HepG2 (cell line): ENCODE results near the gene RHOBTB3.

Experiments used
- CEBPB ChIP-seq: IDR thresholded peaks from 2 replicates; pipeline ENCODE4 v1.6.1; 2011; ENCODE audit warnings: low read depth, low read length, improper control_type of control experiment, borderline replicate concordance
- EEA1 ChIP-seq: sonication (generic); formaldehyde crosslinking; IDR thresholded peaks from 2 replicates; pipeline ENCODE4 v1.5.1; 2020; ENCODE audit warnings: mild to moderate bottlenecking, missing genetic modification reagents, borderline replicate concordance
- FOSL2 ChIP-seq: sonication (generic); formaldehyde crosslinking; IDR thresholded peaks from 2 replicates; pipeline ENCODE4 v1.4.0; 2020; ENCODE audit warnings: missing genetic modification reagents
- KDM1A ChIP-seq: IDR thresholded peaks from 2 replicates; pipeline ENCODE4 v1.6.1; 2016; ENCODE audit warnings: missing compliant biosample characterization
- POLR2A ChIP-seq, 2 experiments: IDR thresholded peaks; 2 replicates each; pipeline ENCODE4 v1.6.1; 2011; ENCODE audit warnings: low read depth in 2 of 2, low read length in 2 of 2, mild to moderate bottlenecking in 1 of 2, moderate library complexity in 1 of 2; ENCODE audit not compliant: insufficient read depth in 1 of 2
- ZNF263 ChIP-seq: sonication (generic); formaldehyde crosslinking; IDR thresholded peaks from 2 replicates; pipeline ENCODE4 v1.4.0; 2020; ENCODE audit warnings: missing genetic modification reagents
- ZNF549 ChIP-seq: sonication (generic); formaldehyde crosslinking; IDR thresholded peaks from 2 replicates; pipeline ENCODE4 v1.5.0; 2020; ENCODE audit warnings: missing genetic modification reagents
- ZSCAN12 ChIP-seq: sonication (generic); formaldehyde crosslinking; IDR thresholded peaks from 2 replicates; pipeline ENCODE4 v1.9.0; 2021; ENCODE audit warnings: mild to moderate bottlenecking, missing genetic modification reagents
- TF ChIP-seq, protein P1 (sequence below), 2 experiments: fragments of 450-650 bp in 1 of 2; sonication (generic) in 1 of 2; formaldehyde crosslinking in 1 of 2; IDR thresholded peaks; 2 replicates each; pipeline versions ENCODE4 v1.6.1 to v1.8.0; 2016 to 2022; ENCODE audit warnings: antibody characterized with exemption in 1 of 2, mild to moderate bottlenecking in 1 of 2, missing genetic modification reagents in 1 of 2
- TF ChIP-seq, protein P2 (sequence below): sonication (generic); formaldehyde crosslinking; IDR thresholded peaks from 2 replicates; pipeline ENCODE4 v1.8.0; 2022; ENCODE audit warnings: missing genetic modification reagents, mild to moderate bottlenecking, moderate library complexity, borderline replicate concordance
- TF ChIP-seq, protein P3 (sequence below): sonication (generic); formaldehyde crosslinking; IDR thresholded peaks from 2 replicates; pipeline ENCODE4 v1.4.0; 2020; ENCODE audit warnings: mild to moderate bottlenecking, missing genetic modification reagents, borderline replicate concordance
- TF ChIP-seq, protein P4 (sequence below): sonication (generic); formaldehyde crosslinking; IDR thresholded peaks from 2 replicates; pipeline ENCODE4 v1.5.0; 2020; ENCODE audit warnings: mild to moderate bottlenecking, missing genetic modification reagents, moderate library complexity
- TF ChIP-seq, protein P5 (sequence below): sonication (generic); formaldehyde crosslinking; IDR thresholded peaks from 2 replicates; pipeline ENCODE4 v1.4.0; 2020; ENCODE audit warnings: missing genetic modification reagents, mild to moderate bottlenecking, borderline replicate concordance

DNA sequence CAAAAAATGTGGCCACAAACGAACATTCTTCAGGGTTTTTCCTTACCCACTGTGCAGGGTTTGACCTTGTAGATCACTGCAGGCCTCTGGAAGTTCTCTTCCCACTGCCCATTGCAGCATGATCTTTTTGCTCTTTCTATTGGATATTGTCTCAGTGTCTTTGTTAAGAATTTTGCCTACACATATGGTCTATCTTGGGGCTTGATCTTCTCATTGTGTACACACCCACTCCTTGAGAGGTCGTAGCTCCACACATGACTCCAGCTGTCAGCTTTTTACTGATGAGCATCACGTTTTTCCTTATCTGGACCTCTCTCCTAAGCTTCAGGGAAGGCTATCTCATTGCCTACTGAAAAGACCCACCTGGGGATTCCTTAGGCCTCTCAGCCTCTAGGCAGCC, 94.4 kb downstream of the RHOBTB3 start:
- TF ChIP-seq, protein P1, sequence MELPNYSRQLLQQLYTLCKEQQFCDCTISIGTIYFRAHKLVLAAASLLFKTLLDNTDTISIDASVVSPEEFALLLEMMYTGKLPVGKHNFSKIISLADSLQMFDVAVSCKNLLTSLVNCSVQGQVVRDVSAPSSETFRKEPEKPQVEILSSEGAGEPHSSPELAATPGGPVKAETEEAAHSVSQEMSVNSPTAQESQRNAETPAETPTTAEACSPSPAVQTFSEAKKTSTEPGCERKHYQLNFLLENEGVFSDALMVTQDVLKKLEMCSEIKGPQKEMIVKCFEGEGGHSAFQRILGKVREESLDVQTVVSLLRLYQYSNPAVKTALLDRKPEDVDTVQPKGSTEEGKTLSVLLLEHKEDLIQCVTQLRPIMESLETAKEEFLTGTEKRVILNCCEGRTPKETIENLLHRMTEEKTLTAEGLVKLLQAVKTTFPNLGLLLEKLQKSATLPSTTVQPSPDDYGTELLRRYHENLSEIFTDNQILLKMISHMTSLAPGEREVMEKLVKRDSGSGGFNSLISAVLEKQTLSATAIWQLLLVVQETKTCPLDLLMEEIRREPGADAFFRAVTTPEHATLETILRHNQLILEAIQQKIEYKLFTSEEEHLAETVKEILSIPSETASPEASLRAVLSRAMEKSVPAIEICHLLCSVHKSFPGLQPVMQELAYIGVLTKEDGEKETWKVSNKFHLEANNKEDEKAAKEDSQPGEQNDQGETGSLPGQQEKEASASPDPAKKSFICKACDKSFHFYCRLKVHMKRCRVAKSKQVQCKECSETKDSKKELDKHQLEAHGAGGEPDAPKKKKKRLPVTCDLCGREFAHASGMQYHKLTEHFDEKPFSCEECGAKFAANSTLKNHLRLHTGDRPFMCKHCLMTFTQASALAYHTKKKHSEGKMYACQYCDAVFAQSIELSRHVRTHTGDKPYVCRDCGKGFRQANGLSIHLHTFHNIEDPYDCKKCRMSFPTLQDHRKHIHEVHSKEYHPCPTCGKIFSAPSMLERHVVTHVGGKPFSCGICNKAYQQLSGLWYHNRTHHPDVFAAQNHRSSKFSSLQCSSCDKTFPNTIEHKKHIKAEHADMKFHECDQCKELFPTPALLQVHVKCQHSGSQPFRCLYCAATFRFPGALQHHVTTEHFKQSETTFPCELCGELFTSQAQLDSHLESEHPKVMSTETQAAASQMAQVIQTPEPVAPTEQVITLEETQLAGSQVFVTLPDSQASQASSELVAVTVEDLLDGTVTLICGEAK (IDR thresholded peaks at IDR 0.05), result no peak
- TF ChIP-seq, protein P1 (CRISPR knock-in tag; IDR thresholded peaks at IDR 0.05), result no peak
- no peak for TF ChIP-seq EEA1 (CRISPR knock-in tag)
- TF ChIP-seq, protein P2, sequence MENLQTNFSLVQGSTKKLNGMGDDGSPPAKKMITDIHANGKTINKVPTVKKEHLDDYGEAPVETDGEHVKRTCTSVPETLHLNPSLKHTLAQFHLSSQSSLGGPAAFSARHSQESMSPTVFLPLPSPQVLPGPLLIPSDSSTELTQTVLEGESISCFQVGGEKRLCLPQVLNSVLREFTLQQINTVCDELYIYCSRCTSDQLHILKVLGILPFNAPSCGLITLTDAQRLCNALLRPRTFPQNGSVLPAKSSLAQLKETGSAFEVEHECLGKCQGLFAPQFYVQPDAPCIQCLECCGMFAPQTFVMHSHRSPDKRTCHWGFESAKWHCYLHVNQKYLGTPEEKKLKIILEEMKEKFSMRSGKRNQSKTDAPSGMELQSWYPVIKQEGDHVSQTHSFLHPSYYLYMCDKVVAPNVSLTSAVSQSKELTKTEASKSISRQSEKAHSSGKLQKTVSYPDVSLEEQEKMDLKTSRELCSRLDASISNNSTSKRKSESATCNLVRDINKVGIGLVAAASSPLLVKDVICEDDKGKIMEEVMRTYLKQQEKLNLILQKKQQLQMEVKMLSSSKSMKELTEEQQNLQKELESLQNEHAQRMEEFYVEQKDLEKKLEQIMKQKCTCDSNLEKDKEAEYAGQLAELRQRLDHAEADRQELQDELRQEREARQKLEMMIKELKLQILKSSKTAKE, result no peak
- TF ChIP-seq ZNF549 (CRISPR knock-in tag), result no peak
- TF ChIP-seq, protein P3, sequence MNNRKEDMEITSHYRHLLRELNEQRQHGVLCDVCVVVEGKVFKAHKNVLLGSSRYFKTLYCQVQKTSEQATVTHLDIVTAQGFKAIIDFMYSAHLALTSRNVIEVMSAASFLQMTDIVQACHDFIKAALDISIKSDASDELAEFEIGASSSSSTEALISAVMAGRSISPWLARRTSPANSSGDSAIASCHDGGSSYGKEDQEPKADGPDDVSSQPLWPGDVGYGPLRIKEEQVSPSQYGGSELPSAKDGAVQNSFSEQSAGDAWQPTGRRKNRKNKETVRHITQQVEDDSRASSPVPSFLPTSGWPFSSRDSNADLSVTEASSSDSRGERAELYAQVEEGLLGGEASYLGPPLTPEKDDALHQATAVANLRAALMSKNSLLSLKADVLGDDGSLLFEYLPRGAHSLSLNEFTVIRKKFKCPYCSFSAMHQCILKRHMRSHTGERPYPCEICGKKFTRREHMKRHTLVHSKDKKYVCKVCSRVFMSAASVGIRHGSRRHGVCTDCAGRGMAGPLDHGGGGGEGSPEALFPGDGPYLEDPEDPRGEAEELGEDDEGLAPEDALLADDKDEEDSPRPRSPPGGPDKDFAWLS (CRISPR knock-in tag), result no peak
- TF ChIP-seq, protein P4, sequence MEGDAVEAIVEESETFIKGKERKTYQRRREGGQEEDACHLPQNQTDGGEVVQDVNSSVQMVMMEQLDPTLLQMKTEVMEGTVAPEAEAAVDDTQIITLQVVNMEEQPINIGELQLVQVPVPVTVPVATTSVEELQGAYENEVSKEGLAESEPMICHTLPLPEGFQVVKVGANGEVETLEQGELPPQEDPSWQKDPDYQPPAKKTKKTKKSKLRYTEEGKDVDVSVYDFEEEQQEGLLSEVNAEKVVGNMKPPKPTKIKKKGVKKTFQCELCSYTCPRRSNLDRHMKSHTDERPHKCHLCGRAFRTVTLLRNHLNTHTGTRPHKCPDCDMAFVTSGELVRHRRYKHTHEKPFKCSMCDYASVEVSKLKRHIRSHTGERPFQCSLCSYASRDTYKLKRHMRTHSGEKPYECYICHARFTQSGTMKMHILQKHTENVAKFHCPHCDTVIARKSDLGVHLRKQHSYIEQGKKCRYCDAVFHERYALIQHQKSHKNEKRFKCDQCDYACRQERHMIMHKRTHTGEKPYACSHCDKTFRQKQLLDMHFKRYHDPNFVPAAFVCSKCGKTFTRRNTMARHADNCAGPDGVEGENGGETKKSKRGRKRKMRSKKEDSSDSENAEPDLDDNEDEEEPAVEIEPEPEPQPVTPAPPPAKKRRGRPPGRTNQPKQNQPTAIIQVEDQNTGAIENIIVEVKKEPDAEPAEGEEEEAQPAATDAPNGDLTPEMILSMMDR (CRISPR knock-in tag), result no peak
- no peak for TF ChIP-seq CEBPB
- TF ChIP-seq ZNF263 (CRISPR knock-in tag), result no peak
- TF ChIP-seq ZSCAN12 (CRISPR knock-in tag), result no peak
- no peak for TF ChIP-seq KDM1A (CRISPR knock-in tag)
- TF ChIP-seq, protein P5, sequence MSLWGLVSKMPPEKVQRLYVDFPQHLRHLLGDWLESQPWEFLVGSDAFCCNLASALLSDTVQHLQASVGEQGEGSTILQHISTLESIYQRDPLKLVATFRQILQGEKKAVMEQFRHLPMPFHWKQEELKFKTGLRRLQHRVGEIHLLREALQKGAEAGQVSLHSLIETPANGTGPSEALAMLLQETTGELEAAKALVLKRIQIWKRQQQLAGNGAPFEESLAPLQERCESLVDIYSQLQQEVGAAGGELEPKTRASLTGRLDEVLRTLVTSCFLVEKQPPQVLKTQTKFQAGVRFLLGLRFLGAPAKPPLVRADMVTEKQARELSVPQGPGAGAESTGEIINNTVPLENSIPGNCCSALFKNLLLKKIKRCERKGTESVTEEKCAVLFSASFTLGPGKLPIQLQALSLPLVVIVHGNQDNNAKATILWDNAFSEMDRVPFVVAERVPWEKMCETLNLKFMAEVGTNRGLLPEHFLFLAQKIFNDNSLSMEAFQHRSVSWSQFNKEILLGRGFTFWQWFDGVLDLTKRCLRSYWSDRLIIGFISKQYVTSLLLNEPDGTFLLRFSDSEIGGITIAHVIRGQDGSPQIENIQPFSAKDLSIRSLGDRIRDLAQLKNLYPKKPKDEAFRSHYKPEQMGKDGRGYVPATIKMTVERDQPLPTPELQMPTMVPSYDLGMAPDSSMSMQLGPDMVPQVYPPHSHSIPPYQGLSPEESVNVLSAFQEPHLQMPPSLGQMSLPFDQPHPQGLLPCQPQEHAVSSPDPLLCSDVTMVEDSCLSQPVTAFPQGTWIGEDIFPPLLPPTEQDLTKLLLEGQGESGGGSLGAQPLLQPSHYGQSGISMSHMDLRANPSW (CRISPR knock-in tag), result no peak
- no peak for TF ChIP-seq FOSL2 (CRISPR knock-in tag)
- no peak for TF ChIP-seq POLR2A (IDR thresholded peaks at IDR 0.05; ENCODE audit: insufficient read depth in 1 of 2, low read depth in 2 of 2, low read length in 2 of 2)
